Right lobe of liver (tissue), 4 donors: Measurements from ENCODE around the gene NOS3.

Source experiments
- CTCF ChIP-seq, 4 donors: fragments of 200-600 bp in 3 of 4; fragments of 450-650 bp in 1 of 4; IDR thresholded peaks; one replicate each; pipeline versions ENCODE4 v1.5.1 to v1.8.0; 2016 to 2022; ENCODE audit warnings: antibody characterized with exemption in 4 of 4, mild to moderate bottlenecking in 2 of 4
- POLR2A ChIP-seq: fragments of 450-650 bp; IDR thresholded peaks from one replicate; pipeline ENCODE4 v1.6.1; 2017; ENCODE audit warnings: antibody characterized with exemption, mild to moderate bottlenecking
- donor health status: DM: no; HTN: no; CAD: no.
- donor health status: DM: no; HTN: no; CAD: no.
- donor health status: DM: no; HTN: yes; CAD: no.

- no peak for TF ChIP-seq CTCF (IDR thresholded peaks at IDR 0.05)
- TF ChIP-seq POLR2A, result no peak
These were observed 68.1 kb downstream of the NOS3 start for GRCh38 chr7:151058781-151059366.
